ENCODE results near the gene ADGRB3. TPM values are rescaled to one million over a fixed set of nuclear protein-coding genes. Genes with fewer than 3 reads are reported as not detected.

ADGRB3 gene
- polyA plus RNA-seq, 1 of the 3 experiments (the other 2 are of a cell fraction), result 0.12 TPM

DNA sequence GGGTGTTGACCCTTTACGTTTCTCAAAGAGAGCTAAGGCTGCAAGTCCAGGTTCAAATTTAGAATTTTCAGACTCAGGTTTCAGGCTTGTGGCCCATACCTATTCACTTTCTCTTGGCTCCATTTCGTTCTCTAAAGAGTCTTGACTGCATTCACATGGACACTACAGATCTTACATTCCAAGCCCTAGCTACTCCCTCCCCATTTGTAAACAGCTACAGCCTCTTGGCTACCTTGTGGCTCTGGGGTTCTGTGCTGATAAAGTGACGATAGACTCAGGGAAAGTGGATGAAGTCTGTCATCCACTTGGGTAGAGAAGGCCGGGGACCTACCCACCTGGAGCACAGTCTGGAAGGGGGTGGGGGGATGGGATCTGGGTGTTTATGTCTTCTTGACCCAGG lies 658.4 kb downstream of the ADGRB3 start:
- no peaks in the 10 kb centered on the region for H4K20me1 ChIP-seq (ENCODE audit: insufficient read depth)
- no peak for DNase-seq
- no peaks in the 10 kb centered on the region for H3K9me3 ChIP-seq
- TF ChIP-seq NRF1 (IDR thresholded peaks at IDR 0.05; ENCODE audit: low read depth, low read length) (no peak), YY1 (IDR thresholded peaks at IDR 0.05; ENCODE audit: low read depth) (no peak), POLR2AphosphoS5 (IDR thresholded peaks at IDR 0.05; ENCODE audit: low read depth, low read length) (no peak), RAD21 (IDR thresholded peaks at IDR 0.05; ENCODE audit: low read length) (no peak), TEAD4 (IDR thresholded peaks at IDR 0.05; ENCODE audit: borderline replicate concordance, insufficient read depth) (no peak), JUND (IDR thresholded peaks at IDR 0.05) (no peak), CHD2 (IDR thresholded peaks at IDR 0.05; ENCODE audit: low read length, partially characterized antibody) (no peak), MEF2A (IDR thresholded peaks at IDR 0.05; ENCODE audit: borderline replicate concordance, low read depth) (no peak), FOXJ3 (CRISPR knock-in tag; IDR thresholded peaks at IDR 0.05) (no peak), EZH2phosphoT487 (IDR thresholded peaks at IDR 0.05; ENCODE audit: borderline replicate concordance, low read depth) (no peak), FOXM1 (IDR thresholded peaks at IDR 0.05; ENCODE audit: low read depth) (no peak)
- TF ChIP-seq, protein P1, sequence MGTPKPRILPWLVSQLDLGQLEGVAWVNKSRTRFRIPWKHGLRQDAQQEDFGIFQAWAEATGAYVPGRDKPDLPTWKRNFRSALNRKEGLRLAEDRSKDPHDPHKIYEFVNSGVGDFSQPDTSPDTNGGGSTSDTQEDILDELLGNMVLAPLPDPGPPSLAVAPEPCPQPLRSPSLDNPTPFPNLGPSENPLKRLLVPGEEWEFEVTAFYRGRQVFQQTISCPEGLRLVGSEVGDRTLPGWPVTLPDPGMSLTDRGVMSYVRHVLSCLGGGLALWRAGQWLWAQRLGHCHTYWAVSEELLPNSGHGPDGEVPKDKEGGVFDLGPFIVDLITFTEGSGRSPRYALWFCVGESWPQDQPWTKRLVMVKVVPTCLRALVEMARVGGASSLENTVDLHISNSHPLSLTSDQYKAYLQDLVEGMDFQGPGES (IDR thresholded peaks at IDR 0.05; ENCODE audit: low read depth, low read length), result no peak
- H3K9me2 ChIP-seq, result no peaks in the 10 kb centered on the region
- H3F3A ChIP-seq (replicated peaks; ENCODE audit: insufficient read depth), result no peaks in the 10 kb centered on the region
- no peak overlapping the region for H2AFZ ChIP-seq (ENCODE audit: low read depth)
- peaks cover 0 to 12% of the 10 kb centered on the region in 2 experiments; a peak in 2 of 4 replicates for H3K4me1 ChIP-seq (ENCODE audit: control insufficient read depth in 1 of 2, insufficient read depth in 2 of 2, low read depth in 1 of 2, low read length in 1 of 2)
- ChIA-PET CTCF (interaction anchor here (1.5 kb wide), 1 partner anchor 318 kb away, joined by 5 read pairs; no protein-coding TSS in a partner anchor), POLR2A (no interaction called here)
- H3K27ac ChIP-seq (ENCODE audit: low read depth in 2 of 2, low read length in 1 of 2), result no peak overlapping the region
- H3K4me2 ChIP-seq, result no peak overlapping the region
- no peaks in the 10 kb centered on the region for H3K27me3 ChIP-seq (ENCODE audit: insufficient read depth)
- H3K9ac ChIP-seq, result no peak overlapping the region
- H3K4me3 ChIP-seq (ENCODE audit: low read depth in 2 of 2, low read length in 1 of 2), result no peak overlapping the region
- WGBS (ENCODE audit: low lambda C conversion rate), result 43% methylated on average over 4 of the region's 4 CpGs
- H3K79me2 ChIP-seq (ENCODE audit: insufficient read depth), result no peaks in the 10 kb centered on the region
- no peaks in the 10 kb centered on the region for H3K36me3 ChIP-seq (replicated peaks in 1 of 2; ENCODE audit: control insufficient read depth in 1 of 2, insufficient read depth in 2 of 2, low read length in 1 of 2)

DNA sequence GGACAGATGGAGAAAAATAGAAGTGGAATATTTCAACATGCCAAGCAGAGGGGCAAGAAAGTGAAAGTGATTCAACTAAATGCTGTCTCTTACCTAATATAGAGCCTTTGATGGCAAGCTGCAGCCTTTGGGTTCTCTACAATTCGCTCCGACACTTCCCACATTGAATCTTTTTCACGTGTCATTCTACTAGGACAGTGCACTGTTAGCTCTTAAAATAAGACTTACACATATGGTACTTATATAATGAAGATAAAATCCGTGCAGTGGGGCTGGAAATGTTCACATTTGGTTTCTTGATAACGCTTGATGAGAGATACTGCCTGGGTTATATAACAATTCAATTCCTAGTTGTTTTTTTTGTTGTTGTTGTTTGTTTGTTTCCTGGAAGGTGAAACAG lies 659.3 kb downstream of the ADGRB3 start:
- CTCF ChIA-PET, result interaction anchor here (1.5 kb wide), 1 partner anchor 319 kb away, joined by 5 read pairs; no protein-coding TSS in a partner anchor
- no peaks in the 10 kb centered on the region for H3F3A ChIP-seq (replicated peaks; ENCODE audit: insufficient read depth)
- no peaks in the 10 kb centered on the region for H4K20me1 ChIP-seq (ENCODE audit: insufficient read depth)

More for the DNA sequence above, 659.3 kb downstream of the ADGRB3 start:
- 22% methylated on average over 5 of the region's 5 CpGs for WGBS (ENCODE audit: low lambda C conversion rate)
- H3K27me3 ChIP-seq (ENCODE audit: insufficient read depth), result no peaks in the 10 kb centered on the region
- H3K4me1 ChIP-seq (ENCODE audit: control insufficient read depth in 1 of 2, insufficient read depth in 2 of 2, low read depth in 1 of 2, low read length in 1 of 2), result peaks cover 0 to 12% of the 10 kb centered on the region in 2 experiments; a peak in 2 of 4 replicates
- no peak overlapping the region for H3K4me3 ChIP-seq (ENCODE audit: low read depth in 2 of 2, low read length in 1 of 2)
- H3K9me3 ChIP-seq, result no peaks in the 10 kb centered on the region
- POLR2A ChIA-PET, result no interaction called here
- no peaks in the 10 kb centered on the region for H3K36me3 ChIP-seq (replicated peaks in 1 of 2; ENCODE audit: control insufficient read depth in 1 of 2, insufficient read depth in 2 of 2, low read length in 1 of 2)
- H3K79me2 ChIP-seq (ENCODE audit: insufficient read depth), result no peaks in the 10 kb centered on the region
- peak; percentile 3 for DNase-seq
- no peak overlapping the region for H3K27ac ChIP-seq (ENCODE audit: low read depth in 2 of 2, low read length in 1 of 2)
- H3K9me2 ChIP-seq, result no peaks in the 10 kb centered on the region
- H3K4me2 ChIP-seq, result no peak overlapping the region
- no peak overlapping the region for H2AFZ ChIP-seq (ENCODE audit: low read depth)
- H3K9ac ChIP-seq, result no peak overlapping the region
- TF ChIP-seq EP300 (IDR thresholded peaks at IDR 0.05; ENCODE audit: borderline replicate concordance in 1 of 2, low read depth in 1 of 2, low read length in 1 of 2) (peak in 1 of 2 experiments; percentile 44; a peak in 1 of 4 replicates), NFIC (IDR thresholded peaks at IDR 0.05; ENCODE audit: borderline replicate concordance) (no peak), GATA2 (CRISPR knock-in tag; IDR thresholded peaks at IDR 0.05) (peak; percentile 76), MXI1 (IDR thresholded peaks at IDR 0.05; ENCODE audit: low read depth, low read length) (peak; percentile 61; the same call in 1 of the 2 replicates)
